T-cell (primary cell): Measurements from ENCODE around the gene RABEP1. TPM values are rescaled to one million over a fixed set of nuclear protein-coding genes. Genes with fewer than 3 reads are reported as not detected.

Experiments
- total RNA-seq, 35 experiments: library from RNA in 6 of 35; stranded (reverse) in 6 of 35; fragments of 120-200 nt in 1 of 35; gene quantifications; one replicate each; pipeline versions ENCODE4 v1.2.1 to v1.2.4 and lab custom pipeline; 2013 to 2026

The RABEP1 gene
- total RNA-seq, 5 donors from 2014 or later (not counting 1 experiment from before 2014, with no cell fraction given), result 39.1 to 48.1 (median 47.7) TPM

Other genes with a start within 250 kb of the RABEP1 start
- gene SLC52A1, start 246.9 kb upstream of the RABEP1 start, total RNA-seq, result under 1 TPM in 3 of 5 donors, not detected in 2; 0.14 to 0.62 (median 0.25) TPM
- 10 to 100 TPM in 1 of 5 donors, 1 to 10 TPM in 4; 3.3 to 10.4 (median 8.5) TPM for gene ZFP3, start 203.8 kb upstream of the RABEP1 start, total RNA-seq
- 10 to 100 TPM in 3 of 5 donors, 1 to 10 TPM in 2; 7.3 to 20.9 (median 14.2) TPM for gene ZNF232, start 170.4 kb upstream of the RABEP1 start, total RNA-seq
- gene USP6, start 166.3 kb upstream of the RABEP1 start, total RNA-seq, result 1 to 10 TPM in 1 of 5 donors, under 1 TPM in 4; 0.03 to 1.1 (median 0.09) TPM
- 10 to 100 TPM in 3 of 5 donors, 1 to 10 TPM in 2; 5.5 to 23.4 (median 20.9) TPM for gene ZNF594, start 90.4 kb upstream of the RABEP1 start, total RNA-seq
- gene SCIMP, start 47.4 kb upstream of the RABEP1 start, total RNA-seq, result 1 to 10 TPM in 3 of 5 donors, under 1 TPM in 2; 0.61 to 1.8 (median 1.2) TPM
- gene NUP88, start 137.4 kb downstream of the RABEP1 start, total RNA-seq, result 100 to 1,000 TPM in 2 of 5 donors, 10 to 100 TPM in 3; 88.2 to 124 (median 99.7) TPM
- gene RPAIN, start 137.9 kb downstream of the RABEP1 start, total RNA-seq, result 10 to 100 TPM; 61.5 to 81.0 (median 67.7) TPM
- gene C1QBP, start 156.9 kb downstream of the RABEP1 start, total RNA-seq, result 100 to 1,000 TPM in 2 of 5 donors, 10 to 100 TPM in 3; 60.1 to 102 (median 93.5) TPM
- gene DHX33, start 186.7 kb downstream of the RABEP1 start, total RNA-seq, result 10 to 100 TPM in 3 of 5 donors, 1 to 10 TPM in 2; 7.5 to 13.6 (median 12.0) TPM
- gene DERL2, start 203.9 kb downstream of the RABEP1 start, total RNA-seq, result 10 to 100 TPM; 58.2 to 73.9 (median 64.0) TPM
- gene MIS12, start 204.3 kb downstream of the RABEP1 start, total RNA-seq, result 10 to 100 TPM; 18.0 to 35.9 (median 33.8) TPM